ENCODE measurements around the gene PCDHA4.
"Not testable (repeated sequence)": the region's sequence is repeated elsewhere in the genome, so short reads cannot be mapped to it uniquely, and the experiment has no call there.

The PCDHA4 gene

DNA sequence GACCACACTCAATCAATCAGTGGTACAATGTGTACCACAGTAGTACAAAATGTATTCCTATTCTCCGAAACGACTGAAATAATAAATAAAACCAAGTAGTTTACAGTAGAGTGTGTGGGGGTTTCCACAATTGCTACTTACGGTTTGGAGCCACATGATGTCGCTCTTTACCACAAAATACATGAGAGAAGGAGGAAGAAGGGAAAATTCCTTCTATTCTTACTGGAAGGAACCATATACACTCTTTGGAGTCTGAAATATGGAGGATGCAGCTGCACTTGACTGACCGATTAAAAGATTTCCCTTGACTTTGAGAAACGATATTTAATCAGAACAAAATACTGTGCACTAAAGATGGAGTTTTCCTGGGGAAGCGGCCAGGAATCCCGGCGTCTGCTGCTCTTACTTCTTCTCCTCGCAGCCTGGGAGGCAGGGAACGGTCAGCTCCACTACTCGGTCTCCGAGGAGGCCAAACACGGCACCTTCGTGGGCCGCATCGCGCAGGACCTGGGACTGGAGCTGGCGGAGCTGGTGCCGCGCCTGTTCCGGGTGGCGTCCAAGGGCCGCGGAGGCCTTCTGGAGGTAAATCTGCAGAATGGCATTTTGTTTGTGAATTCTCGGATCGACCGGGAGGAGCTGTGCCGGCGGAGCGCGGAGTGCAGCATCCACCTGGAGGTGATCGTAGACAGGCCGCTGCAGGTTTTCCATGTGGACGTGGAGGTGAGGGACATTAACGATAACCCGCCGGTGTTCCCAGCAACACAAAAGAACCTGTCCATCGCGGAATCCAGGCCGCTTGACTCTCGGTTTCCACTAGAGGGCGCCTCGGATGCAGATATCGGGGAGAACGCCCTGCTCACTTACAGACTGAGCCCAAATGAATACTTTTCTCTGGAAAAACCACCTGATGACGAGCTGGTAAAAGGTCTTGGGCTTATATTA is at the start of gene PCDHA4:
TSS of gene PCDHA4 (plus strand) at position 235 of the 942 bp plus-strand sequence.
- peaks cover 7% of the 10 kb centered on the region for H3K4me1 ChIP-seq (ENCODE audit: control insufficient read depth, low read depth, low read length)

DNA sequence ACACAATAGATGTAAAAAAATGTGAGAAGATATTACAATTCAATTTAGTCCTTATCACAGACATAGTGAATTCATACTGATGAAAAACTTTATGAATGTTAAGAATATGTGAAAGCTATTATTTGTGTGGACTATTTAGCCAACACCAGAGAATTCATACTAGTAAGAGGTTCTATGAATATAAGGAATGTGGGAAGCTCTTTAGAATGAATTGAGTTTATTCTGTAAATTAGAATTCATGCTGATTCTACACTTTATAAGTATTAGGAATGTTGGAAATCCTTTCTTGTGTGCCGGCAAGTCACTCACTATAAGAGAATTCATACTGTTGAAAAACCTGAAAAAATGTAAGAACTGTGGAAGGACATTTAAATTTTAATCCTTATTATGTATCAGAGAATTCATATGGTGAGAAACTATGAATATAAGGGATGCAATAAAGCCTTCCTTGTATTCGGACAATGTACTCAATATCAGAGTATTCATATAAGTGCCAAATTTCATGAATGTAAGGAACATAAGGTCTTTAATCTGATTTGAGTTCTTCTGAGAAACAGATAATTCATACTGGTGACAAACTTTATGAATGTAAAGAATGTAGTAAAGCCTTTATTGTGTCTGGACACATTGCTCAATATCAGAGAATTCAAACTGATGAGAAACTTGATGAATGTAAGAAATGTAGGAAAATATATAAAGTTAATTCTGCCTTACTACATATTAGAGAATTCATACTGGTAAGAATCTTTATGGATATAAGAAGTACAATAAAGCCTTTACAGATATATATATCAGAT is 42.5 kb upstream of the PCDHA4 start:
- no peaks in the 10 kb centered on the region for H3K36me3 ChIP-seq (ENCODE audit: control insufficient read depth, low read depth, low read length)
- H3K9me3 ChIP-seq (ENCODE audit: control insufficient read depth, low read depth, low read length), result peaks cover 66% of the 10 kb centered on the region

More for the DNA sequence above, at the start of gene PCDHA4:
- no peaks in the 10 kb centered on the region for H3K27me3 ChIP-seq (ENCODE audit: control insufficient read depth, insufficient read depth, low read length)
- H3K36me3 ChIP-seq (ENCODE audit: control insufficient read depth, low read depth, low read length), result no peaks in the 10 kb centered on the region
- H3K9me3 ChIP-seq (ENCODE audit: control insufficient read depth, low read depth, low read length), result peaks cover under 1% of the 10 kb centered on the region
- peak within 1 kb of the TSS; percentile 46 for H3K27ac ChIP-seq (ENCODE audit: low read length)
- H3K9ac ChIP-seq (ENCODE audit: low read length), result peak within 1 kb of the TSS; percentile 92
- H3K4me3 ChIP-seq (ENCODE audit: low read length), result peak within 1 kb of the TSS; percentile 95

DNA sequence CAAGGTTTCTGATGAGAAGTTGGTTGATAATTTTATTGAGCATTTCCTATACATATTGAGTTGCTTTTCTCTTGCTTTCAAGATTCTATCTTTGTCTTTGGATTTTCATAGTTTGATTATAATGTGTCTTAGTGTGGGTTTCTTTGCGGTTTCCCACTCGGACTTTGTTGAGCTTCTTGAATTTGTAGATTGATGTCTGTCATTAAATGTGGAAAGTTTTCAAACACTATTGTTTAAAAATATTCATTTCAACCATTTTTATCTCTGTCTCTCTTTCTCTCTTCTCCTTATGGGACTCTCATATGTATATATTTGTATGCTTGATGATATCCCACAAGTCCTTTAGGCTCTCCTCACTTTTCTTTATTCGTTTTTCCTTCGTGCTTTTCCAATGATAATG is 39.4 kb upstream of the PCDHA4 start:
- Histone ChIP-seq H3K36me3 (ENCODE audit: control insufficient read depth, low read depth, low read length) (no peaks in the 10 kb centered on the region), H3K27ac (ENCODE audit: low read length) (no peak overlapping the region), H3K9ac (ENCODE audit: low read length) (no peak overlapping the region), H3K27me3 (ENCODE audit: control insufficient read depth, insufficient read depth, low read length) (no peaks in the 10 kb centered on the region), H3K4me3 (ENCODE audit: low read length) (no peak overlapping the region), H3K9me3 (ENCODE audit: control insufficient read depth, low read depth, low read length) (peaks cover 65% of the 10 kb centered on the region), H3K4me1 (ENCODE audit: control insufficient read depth, low read depth, low read length) (no peaks in the 10 kb centered on the region)

More for the DNA sequence above, 42.5 kb upstream of the PCDHA4 start:
- H3K9ac ChIP-seq (ENCODE audit: low read length), result no peak overlapping the region
- H3K4me3 ChIP-seq (ENCODE audit: low read length), result no peak overlapping the region
- no peaks in the 10 kb centered on the region for H3K27me3 ChIP-seq (ENCODE audit: control insufficient read depth, insufficient read depth, low read length)
- no peaks in the 10 kb centered on the region for H3K4me1 ChIP-seq (ENCODE audit: control insufficient read depth, low read depth, low read length)
- no peak overlapping the region for H3K27ac ChIP-seq (ENCODE audit: low read length)

DNA sequence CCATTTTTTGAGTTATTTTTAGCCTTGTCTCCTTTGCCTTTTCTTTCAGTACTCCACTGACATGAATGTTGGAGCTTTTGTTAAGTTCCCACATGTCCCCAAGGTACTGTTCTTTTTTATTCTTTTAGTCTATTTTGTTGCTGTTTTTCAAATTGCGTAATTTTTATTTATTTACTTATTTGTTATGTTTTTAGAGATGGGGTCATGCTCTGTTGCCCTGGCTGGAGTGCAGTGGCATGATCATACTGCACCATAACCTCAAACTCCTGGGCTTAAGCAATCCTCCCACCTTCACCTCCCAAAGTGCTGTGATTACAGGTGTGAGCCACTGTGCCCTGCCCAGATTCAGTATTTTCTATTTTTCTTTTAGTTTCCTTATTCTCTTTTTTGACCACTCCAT is 26.4 kb upstream of the PCDHA4 start:
- Histone ChIP-seq H3K9me3 (ENCODE audit: control insufficient read depth, low read depth, low read length) (peaks cover 33% of the 10 kb centered on the region), H3K36me3 (ENCODE audit: control insufficient read depth, low read depth, low read length) (no peaks in the 10 kb centered on the region), H3K27ac (ENCODE audit: low read length) (no peak overlapping the region), H3K27me3 (ENCODE audit: control insufficient read depth, insufficient read depth, low read length) (no peaks in the 10 kb centered on the region), H3K4me1 (ENCODE audit: control insufficient read depth, low read depth, low read length) (no peaks in the 10 kb centered on the region), H3K4me3 (ENCODE audit: low read length) (no peak overlapping the region), H3K9ac (ENCODE audit: low read length) (no peak overlapping the region)

GRCh38 chr5:140785905-140786686 is 20.8 kb upstream of the PCDHA4 start, which contains the start of gene PCDHA1:
Gene PCDHA1, plus strand, starts transcription at chr5:140786140.
- H3K4me1 ChIP-seq (ENCODE audit: control insufficient read depth, low read depth, low read length), result no peaks in the 10 kb centered on the region
- H3K9ac ChIP-seq (ENCODE audit: low read length), result no peak within 1 kb of the TSS
- H3K27ac ChIP-seq (ENCODE audit: low read length), result no peak within 1 kb of the TSS
- no peaks in the 10 kb centered on the region for H3K36me3 ChIP-seq (ENCODE audit: control insufficient read depth, low read depth, low read length)
- H3K9me3 ChIP-seq (ENCODE audit: control insufficient read depth, low read depth, low read length), result peaks cover 31% of the 10 kb centered on the region
- H3K4me3 ChIP-seq (ENCODE audit: low read length), result no peak within 1 kb of the TSS
- no peaks in the 10 kb centered on the region for H3K27me3 ChIP-seq (ENCODE audit: control insufficient read depth, insufficient read depth, low read length)

DNA sequence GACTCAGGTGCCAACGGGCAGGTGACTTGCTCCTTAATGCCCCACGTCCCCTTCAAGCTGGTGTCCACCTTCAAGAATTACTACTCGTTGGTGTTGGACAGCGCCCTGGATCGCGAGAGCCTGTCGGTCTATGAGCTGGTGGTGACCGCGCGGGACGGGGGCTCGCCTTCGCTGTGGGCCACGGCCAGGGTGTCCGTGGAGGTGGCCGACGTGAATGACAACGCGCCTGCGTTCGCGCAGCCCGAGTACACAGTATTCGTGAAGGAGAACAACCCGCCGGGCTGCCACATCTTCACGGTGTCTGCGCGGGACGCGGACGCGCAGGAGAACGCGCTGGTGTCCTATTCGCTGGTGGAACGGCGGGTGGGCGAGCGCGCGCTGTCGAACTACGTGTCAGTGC is 19.4 kb upstream of the PCDHA4 start:
- H3K4me1 ChIP-seq (ENCODE audit: control insufficient read depth, low read depth, low read length); H3K27ac ChIP-seq (ENCODE audit: low read length); H3K4me3 ChIP-seq (ENCODE audit: low read length); H3K36me3 ChIP-seq (ENCODE audit: control insufficient read depth, low read depth, low read length); H3K27me3 ChIP-seq (ENCODE audit: control insufficient read depth, insufficient read depth, low read length); H3K9ac ChIP-seq (ENCODE audit: low read length): not testable (repeated sequence)
- H3K9me3 ChIP-seq (ENCODE audit: control insufficient read depth, low read depth, low read length), result peaks cover 27% of the 10 kb centered on the region

DNA sequence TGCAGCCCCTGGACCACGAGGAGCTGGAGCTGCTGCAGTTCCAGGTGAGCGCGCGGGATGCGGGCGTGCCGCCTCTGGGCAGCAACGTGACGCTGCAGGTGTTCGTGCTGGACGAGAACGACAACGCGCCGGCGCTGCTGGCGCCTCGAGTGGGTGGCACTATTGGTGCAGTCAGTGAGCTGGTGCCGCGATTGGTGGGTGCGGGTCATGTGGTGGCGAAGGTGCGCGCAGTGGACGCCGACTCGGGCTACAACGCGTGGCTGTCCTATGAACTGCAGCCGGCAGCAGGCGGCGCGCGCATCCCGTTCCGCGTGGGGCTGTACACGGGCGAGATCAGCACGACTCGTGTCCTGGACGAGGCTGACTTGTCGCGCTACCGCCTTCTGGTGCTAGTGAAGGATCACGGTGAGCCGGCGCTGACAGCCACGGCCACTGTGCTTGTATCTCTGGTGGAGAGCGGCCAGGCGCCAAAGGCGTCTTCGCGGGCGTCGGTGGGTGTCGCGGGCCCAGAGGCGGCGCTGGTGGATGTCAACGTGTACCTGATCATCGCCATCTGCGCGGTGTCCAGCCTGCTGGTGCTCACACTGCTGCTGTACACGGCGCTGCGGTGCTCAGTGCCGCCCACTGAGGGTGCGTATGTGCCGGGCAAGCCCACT is 18.9 kb upstream of the PCDHA4 start:
- H3K9ac ChIP-seq (ENCODE audit: low read length); H3K4me3 ChIP-seq (ENCODE audit: low read length); H3K4me1 ChIP-seq (ENCODE audit: control insufficient read depth, low read depth, low read length); H3K27ac ChIP-seq (ENCODE audit: low read length); H3K27me3 ChIP-seq (ENCODE audit: control insufficient read depth, insufficient read depth, low read length); H3K36me3 ChIP-seq (ENCODE audit: control insufficient read depth, low read depth, low read length): not testable (repeated sequence)
- H3K9me3 ChIP-seq (ENCODE audit: control insufficient read depth, low read depth, low read length), result peaks cover 32% of the 10 kb centered on the region

GRCh38 chr5:140791089-140791488 is 15.8 kb upstream of the PCDHA4 start:
- no peaks in the 10 kb centered on the region for H3K4me1 ChIP-seq (ENCODE audit: control insufficient read depth, low read depth, low read length)
- no peaks in the 10 kb centered on the region for H3K27me3 ChIP-seq (ENCODE audit: control insufficient read depth, insufficient read depth, low read length)
- no peak overlapping the region for H3K4me3 ChIP-seq (ENCODE audit: low read length)
- H3K27ac ChIP-seq (ENCODE audit: low read length), result no peak overlapping the region
- no peaks in the 10 kb centered on the region for H3K36me3 ChIP-seq (ENCODE audit: control insufficient read depth, low read depth, low read length)
- H3K9ac ChIP-seq (ENCODE audit: low read length), result no peak overlapping the region
- peaks cover 36% of the 10 kb centered on the region for H3K9me3 ChIP-seq (ENCODE audit: control insufficient read depth, low read depth, low read length)

DNA sequence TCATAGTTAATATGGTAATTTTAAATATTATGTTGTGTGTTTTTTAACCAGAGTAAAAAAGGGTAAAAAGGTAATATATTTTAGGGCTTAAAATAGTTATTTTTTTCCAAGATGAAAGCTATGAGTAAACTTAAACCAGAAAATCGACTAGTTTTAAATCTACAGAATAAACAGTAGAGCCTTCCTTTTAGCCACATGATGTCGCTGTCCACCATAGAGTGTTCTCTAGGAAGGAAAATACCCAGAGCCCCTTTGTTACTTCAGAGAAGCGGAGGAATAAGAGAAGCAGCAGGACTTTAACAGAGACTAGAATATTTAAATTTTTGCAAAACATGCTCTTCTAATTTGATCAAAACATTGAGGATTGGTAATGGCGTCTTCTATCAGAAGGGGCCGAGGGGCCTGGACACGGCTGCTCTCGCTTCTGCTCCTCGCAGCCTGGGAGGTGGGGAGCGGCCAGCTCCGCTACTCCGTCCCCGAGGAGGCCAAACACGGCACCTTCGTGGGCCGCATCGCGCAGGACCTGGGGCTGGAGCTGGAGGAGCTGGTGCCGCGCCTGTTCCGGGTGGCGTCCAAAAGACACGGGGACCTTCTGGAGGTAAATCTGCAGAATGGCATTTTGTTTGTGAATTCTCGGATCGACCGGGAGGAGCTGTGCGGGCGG is 12.1 kb upstream of the PCDHA4 start, which contains the start of gene PCDHA2:
TSS of gene PCDHA2 (plus strand) at position 258 of the 664 bp plus-strand sequence.
- Histone ChIP-seq H3K4me3 (ENCODE audit: low read length) (no peak within 1 kb of the TSS), H3K27me3 (ENCODE audit: control insufficient read depth, insufficient read depth, low read length) (no peaks in the 10 kb centered on the region), H3K27ac (ENCODE audit: low read length) (no peak within 1 kb of the TSS), H3K9me3 (ENCODE audit: control insufficient read depth, low read depth, low read length) (peaks cover 23% of the 10 kb centered on the region), H3K36me3 (ENCODE audit: control insufficient read depth, low read depth, low read length) (no peaks in the 10 kb centered on the region), H3K9ac (ENCODE audit: low read length) (no peak within 1 kb of the TSS), H3K4me1 (ENCODE audit: control insufficient read depth, low read depth, low read length) (no peaks in the 10 kb centered on the region)

GRCh38 chr5:140795259-140795641 is 11.6 kb upstream of the PCDHA4 start:
- no peak overlapping the region for H3K27ac ChIP-seq (ENCODE audit: low read length)
- no peaks in the 10 kb centered on the region for H3K4me1 ChIP-seq (ENCODE audit: control insufficient read depth, low read depth, low read length)
- peaks cover 23% of the 10 kb centered on the region for H3K9me3 ChIP-seq (ENCODE audit: control insufficient read depth, low read depth, low read length)
- no peak overlapping the region for H3K4me3 ChIP-seq (ENCODE audit: low read length)
- no peaks in the 10 kb centered on the region for H3K27me3 ChIP-seq (ENCODE audit: control insufficient read depth, insufficient read depth, low read length)
- no peaks in the 10 kb centered on the region for H3K36me3 ChIP-seq (ENCODE audit: control insufficient read depth, low read depth, low read length)
- no peak overlapping the region for H3K9ac ChIP-seq (ENCODE audit: low read length)
